Measurements from ENCODE around the gene OR5B3.

The OR5B3 gene

GRCh38 chr11:58391879-58392278 is 14.8 kb downstream of the OR5B3 start:
- no peak for DNase-seq (ENCODE audit: low read depth)
- no peak overlapping the region for H3K4me3 ChIP-seq (ENCODE audit: low read depth, low read length)
- no peak for TF ChIP-seq CTCF (IDR thresholded peaks at IDR 0.05; ENCODE audit: insufficient read depth, low read depth, low read length, missing control alignments)

- H3K4me3 ChIP-seq (ENCODE audit: low read depth, low read length) = no peak overlapping the region
- DNase-seq (ENCODE audit: low read depth) = no peak
- TF ChIP-seq CTCF (IDR thresholded peaks at IDR 0.05; ENCODE audit: insufficient read depth, low read depth, low read length, missing control alignments) = no peak
These were observed 16.1 kb downstream of the OR5B3 start for GRCh38 chr11:58390551-58391063.

- no peak for DNase-seq (ENCODE audit: low read depth)
- H3K4me3 ChIP-seq (ENCODE audit: low read depth, low read length) = no peak within 1 kb of the TSS
- no peak for TF ChIP-seq CTCF (IDR thresholded peaks at IDR 0.05; ENCODE audit: insufficient read depth, low read depth, low read length, missing control alignments)
These were observed 47.7 kb downstream of the OR5B3 start, which contains the start of gene OR5B17 for GRCh38 chr11:58358969-58359368. Gene OR5B17 (minus strand): TSS chr11:58359069. CDS start chr11:58359069, 0 bp downstream.

GRCh38 chr11:58354727-58355126 is 51.9 kb downstream of the OR5B3 start:
- no peak for TF ChIP-seq CTCF (IDR thresholded peaks at IDR 0.05; ENCODE audit: insufficient read depth, low read depth, low read length, missing control alignments)
- no peak for DNase-seq (ENCODE audit: low read depth)
- H3K4me3 ChIP-seq (ENCODE audit: low read depth, low read length) = no peak overlapping the region

All from GM12865 (cell line).